NCI-H1436 (cell line): ENCODE data around the gene AUTS2.

ENCODE experiments used
- DNase-seq: peaks from one replicate; lab custom pipeline; 2025; lab: John Stamatoyannopoulos, UW

The AUTS2 gene

GRCh38 chr7:70460562-70460961 is 862.3 kb downstream of the AUTS2 start:
- no peak for DNase-seq

DNA sequence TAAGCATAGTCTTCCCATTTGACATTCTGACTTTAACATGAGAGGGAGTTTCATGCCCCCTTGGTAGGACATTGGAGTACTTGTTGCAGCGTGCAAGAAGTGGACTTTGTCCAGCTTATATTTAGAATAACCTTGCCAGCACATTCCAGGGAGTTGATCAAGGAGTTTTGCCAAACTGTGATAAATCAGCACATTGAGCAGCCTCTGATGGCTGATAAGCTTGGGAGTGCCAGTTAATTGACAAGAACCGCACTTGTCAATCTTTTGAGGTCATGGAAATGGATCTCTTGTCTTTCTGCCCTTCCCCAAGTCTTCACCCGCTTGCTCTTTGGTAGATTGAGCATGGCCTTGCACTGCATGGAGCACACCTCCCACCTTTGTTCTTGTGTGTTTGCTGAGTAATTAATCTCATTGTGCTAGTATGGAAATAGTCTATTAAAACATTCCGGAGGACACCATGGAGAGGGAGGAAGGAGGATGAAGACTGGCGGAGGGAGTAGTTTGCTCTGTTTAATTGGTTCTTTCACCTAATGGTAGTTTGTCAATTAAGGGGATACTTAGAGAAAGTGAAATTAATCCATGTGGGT is 865.2 kb downstream of the AUTS2 start:
- DNase-seq = no peak

- no peak for DNase-seq
These were observed 868.6 kb downstream of the AUTS2 start for GRCh38 chr7:70466725-70467364.

GRCh38 chr7:70470746-70471145 is 872.5 kb downstream of the AUTS2 start:
- DNase-seq = no peak

- no peak for DNase-seq
These were observed 874.4 kb downstream of the AUTS2 start for GRCh38 chr7:70472601-70473237.

- no peak for DNase-seq
These were observed 876.5 kb downstream of the AUTS2 start for GRCh38 chr7:70474639-70475234.

- DNase-seq = no peak
These were observed 879.0 kb downstream of the AUTS2 start for GRCh38 chr7:70477036-70478010.

- DNase-seq = no peak
These were observed 881.1 kb downstream of the AUTS2 start for GRCh38 chr7:70479153-70480021.

- DNase-seq = no peak
These were observed 882.8 kb downstream of the AUTS2 start for GRCh38 chr7:70480927-70481569.

DNA sequence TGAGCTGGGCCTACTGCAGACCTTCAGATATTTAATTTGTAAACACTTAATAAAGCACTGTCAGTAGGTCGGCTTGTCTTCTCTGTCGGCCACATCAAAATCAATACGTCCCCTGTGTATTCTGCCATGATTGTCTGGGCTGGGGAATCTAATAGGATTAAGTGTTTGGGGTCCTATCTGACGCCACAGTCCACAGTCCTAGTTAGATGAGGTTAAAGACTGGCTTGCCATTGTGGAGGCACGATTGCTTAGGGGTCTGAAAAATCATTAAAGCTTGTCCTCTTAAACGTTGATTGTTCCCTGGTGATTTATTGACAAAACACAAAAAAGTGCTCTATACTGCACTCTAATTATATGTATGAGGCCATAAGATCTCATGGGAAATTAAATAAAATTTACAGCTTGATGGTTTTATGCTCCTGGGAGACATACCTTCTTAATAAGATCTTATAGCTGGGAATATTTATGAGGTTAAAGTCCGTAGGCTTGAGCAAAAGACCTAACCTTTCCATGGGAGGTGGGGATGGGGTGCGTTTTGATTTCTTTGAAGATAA is 883.4 kb downstream of the AUTS2 start:
- no peak for DNase-seq

DNA sequence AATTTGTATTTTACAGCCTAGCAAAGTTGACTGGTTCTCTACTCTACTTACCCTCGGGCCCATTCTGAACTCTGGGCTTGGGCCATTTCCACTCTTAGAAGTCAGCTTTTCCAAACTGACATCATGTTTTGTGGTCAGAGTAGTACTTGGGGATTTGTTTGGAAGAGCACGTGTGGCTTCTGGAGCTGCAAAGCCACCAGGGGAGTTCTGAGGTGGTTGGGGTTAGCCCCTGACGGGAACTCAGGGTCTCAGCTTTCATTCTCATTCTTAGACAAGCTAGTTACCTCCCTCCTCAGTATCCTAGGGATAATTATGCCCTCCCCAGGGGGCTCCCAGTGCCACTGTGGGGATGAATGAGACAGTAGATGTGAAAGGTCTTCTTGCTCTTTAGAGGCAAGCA is 886.0 kb downstream of the AUTS2 start:
- no peak for DNase-seq

GRCh38 chr7:70486977-70487376 is 888.7 kb downstream of the AUTS2 start:
- DNase-seq = no peak

GRCh38 chr7:70487428-70487827 is 889.2 kb downstream of the AUTS2 start:
- DNase-seq = peak; percentile 61

- DNase-seq = no peak
These were observed 889.6 kb downstream of the AUTS2 start for GRCh38 chr7:70487886-70488285.

- DNase-seq = no peak
These were observed 891.5 kb downstream of the AUTS2 start for GRCh38 chr7:70489813-70490212.

- DNase-seq = no peak
These were observed 894.4 kb downstream of the AUTS2 start for GRCh38 chr7:70492625-70493024.

DNA sequence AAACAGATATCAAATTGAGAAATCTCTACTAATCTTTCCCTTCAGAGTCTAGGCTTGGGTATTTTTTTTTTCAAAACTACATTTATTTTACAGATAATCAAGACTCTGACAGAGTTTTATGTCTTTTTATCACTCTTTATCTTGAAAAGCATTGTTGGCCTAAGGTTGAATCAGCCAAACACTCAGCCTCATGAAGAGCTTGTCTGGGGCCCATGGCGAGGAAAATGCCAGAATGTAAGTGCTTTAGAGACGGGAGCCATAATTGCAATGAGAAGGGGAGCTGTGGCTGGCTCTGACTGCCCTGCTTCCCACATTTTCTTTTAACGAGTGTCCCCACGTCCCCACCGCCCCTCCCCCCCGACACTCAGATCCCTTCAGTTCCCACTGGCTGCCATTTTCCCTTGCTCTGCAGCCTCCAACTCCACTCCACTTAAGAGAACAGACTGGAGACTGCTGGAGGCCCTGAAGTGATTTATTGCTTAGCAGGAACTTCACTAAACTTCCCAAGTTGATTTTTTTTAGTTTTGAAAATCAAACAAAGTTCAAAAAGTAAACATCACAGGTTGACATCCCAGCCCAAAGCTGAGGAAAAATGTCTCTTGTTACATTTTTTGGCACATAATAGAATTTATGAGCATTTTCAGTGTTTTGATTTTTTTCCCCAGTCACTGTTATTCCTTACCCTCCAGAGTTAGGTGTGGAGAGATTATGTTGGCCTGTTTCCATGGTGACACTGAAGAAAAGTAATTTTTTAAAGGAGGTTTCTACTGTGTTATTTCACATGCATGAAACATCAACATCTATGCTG is 896.2 kb downstream of the AUTS2 start:
- DNase-seq = no peak

- DNase-seq = no peak
These were observed 896.7 kb downstream of the AUTS2 start for GRCh38 chr7:70495033-70495376.

DNA sequence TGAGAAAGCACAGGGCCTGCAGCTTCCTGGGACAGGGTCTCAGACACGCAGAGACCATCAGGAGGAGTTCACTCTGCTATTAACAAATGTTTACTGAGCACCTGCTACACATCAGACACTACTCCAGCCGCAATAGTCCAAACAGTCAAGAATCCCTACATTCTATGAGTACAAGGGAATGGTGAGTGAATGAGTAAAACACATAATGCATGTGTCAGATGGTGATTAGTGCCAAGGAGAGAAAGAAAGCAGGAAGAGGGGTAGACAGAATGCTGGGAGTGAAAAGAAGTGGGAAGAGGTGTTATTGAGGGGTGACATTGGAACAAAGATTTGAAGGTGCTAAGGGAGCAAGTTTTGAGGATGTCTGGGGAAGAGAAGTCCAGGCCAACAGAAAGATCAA is 899.5 kb downstream of the AUTS2 start:
- no peak for DNase-seq
